Iris pigment epithelial cell (primary cell): ENCODE results near the gene KMT2D.

Source experiments
- DNase-seq: peaks from one replicate; pipeline ENCODE4 v3.0.0-alpha.2; 2011; ENCODE audit warnings: low read depth

KMT2D gene

DNA sequence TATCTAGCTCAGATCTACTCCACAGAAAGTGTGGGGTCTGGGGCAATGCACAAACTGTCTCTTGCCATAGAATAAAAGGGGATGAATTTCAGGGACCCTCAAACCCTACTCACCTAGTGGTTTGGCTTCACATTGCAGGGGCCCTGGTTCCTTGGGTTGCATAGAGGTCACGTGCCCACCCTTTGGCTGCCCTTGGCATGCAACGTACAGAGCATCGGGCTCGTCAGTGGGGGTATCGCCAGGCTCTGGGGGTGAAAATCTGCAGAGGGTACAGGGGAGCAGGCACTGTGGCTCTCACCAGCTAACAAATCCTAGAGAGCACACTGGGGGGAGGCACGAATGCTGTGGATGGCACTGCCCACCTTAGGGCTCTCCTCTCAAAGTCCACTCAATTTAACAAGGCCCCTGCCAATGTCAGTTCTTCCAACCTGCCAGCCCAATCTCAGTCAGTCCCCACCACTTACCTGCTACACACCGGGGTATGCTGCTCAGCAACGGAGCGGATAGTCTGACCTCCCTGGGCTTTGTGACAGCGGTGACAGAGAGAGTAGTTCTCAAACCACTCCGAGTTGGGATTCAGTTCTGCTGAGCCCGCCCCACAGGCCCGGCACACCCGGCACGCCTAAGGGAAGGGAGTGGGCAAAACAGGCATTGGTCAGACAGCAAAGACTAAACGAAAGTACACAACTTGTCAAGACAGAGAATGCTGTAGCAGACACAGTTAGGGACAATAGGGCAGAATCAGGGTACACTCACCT is 8.0 kb downstream of the KMT2D start:
- DNase-seq, result no peak

DNA sequence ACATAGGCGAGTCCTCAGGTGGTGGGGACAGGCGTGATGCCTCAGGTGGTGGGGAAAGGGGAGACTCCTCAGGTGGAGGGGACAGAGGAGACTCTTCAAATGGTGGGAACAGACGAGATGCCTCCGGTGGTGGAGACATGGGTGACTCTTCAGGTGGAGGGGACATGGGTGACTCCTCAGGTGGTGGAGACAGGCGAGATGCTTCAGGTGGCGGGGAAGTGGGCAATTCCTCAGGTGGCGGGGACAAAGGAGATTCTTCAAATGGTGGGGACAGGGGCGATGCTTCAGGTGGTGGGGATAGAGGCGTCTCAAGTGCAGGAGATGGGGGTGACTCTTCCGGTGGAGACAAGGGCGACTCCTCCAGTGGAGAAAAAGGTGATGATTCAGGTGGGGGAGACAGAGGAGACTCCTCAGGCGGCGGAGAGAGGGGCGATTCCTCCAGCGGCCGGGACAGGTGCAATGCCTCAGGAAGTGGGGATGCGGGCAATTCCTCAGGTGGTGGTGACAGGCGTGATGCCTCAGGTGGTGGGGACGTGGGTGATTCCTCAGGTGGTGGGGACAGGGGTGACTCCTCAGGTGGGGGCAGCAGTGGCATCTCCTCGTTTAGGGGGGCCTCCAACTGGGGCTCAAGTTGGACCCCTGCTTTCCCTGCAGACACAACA is 8.7 kb downstream of the KMT2D start:
- DNase-seq, result no peak

DNA sequence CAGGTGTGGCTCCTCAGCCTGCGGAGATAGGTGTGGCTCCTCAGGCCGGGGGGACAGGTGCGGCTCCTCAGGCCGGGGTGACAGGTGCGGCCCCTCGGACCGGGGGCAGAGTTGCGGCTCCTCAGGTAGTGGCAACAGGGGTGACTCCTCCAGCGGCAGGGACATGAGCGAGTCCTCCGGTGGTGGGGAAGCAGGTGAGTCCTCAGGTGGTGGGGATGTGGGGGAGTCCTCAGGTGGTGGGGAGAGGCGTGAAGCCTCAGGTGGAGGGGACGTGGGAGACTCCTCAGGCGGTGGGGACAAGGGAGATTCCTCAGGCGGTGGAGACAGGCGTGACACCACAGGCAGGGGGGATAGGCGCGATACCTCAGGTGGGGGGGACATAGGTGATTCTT is 9.2 kb downstream of the KMT2D start:
- no peak for DNase-seq

DNA sequence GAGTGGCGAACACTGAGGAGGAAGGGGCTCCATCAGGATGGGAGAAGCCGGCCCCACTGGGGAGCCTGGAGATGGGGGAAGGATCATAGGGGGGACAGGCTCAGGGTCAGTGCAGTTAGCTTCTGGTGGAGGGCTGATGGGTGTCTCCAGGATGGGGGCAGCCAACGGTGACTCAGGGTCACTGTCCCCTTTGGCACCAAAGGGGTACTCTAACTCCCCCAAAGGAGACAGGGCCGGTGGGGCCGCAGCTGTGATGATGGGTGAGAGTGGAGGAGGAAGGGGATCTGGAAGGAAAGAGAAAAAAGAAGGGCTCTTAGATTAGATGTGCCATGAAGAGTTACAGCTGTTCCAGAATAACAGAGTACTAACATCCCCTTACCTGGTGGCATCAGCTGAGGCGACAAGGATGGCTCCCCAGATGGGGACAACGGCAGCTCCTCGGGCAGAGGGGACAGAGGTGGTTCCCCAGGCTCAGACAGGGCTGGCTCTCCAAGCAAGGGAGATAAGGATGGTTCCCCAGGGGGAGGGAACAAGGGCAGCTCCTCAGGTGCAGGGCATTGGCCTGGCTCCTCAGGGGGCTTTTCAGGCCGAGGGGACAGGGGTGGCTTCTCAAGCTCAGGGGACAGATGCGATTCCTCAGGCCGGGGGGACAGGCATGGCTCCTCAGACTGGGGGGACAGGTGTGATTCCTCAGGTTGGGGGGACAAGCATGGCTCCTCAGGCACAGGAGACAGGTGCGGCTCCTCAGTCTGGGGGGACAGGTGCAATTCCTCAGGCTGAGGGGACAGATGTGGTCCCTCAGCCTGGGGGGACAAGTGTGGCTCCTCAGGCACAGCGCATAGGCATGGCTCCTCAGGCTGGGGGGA is 9.9 kb downstream of the KMT2D start:
- DNase-seq, result no peak

DNA sequence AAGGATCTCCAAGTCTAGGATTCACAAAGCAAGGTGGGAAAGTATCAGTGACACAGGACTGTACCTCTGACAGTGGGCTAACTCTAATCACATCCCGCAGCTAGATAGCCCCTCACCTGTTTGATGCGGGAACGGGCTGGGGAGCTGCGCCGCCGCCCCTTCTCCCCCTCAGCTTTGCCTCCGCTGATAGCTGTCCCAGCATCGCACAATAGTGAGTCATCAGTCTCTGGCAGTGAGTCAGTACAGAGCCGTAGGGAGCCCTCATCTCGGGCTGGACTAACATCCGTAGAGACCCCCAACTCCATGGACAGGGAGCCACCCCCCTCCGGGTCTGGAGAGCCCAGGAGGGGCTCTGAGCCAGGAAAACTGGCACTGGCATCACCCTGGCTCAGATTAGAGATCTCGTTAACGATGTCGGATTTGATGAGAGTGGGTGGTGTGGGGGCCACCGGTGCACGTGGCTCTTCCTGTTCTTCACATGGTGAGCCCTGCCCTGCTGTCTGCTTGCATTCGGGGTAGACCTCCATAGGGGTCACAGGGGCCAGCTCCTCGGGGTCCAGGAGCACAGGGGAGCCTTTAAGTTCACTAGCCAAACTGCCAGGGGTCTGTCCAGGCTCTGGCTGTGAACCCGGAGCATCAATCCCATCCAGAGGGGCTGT is 10.9 kb downstream of the KMT2D start:
- peak; percentile 79 for DNase-seq

DNA sequence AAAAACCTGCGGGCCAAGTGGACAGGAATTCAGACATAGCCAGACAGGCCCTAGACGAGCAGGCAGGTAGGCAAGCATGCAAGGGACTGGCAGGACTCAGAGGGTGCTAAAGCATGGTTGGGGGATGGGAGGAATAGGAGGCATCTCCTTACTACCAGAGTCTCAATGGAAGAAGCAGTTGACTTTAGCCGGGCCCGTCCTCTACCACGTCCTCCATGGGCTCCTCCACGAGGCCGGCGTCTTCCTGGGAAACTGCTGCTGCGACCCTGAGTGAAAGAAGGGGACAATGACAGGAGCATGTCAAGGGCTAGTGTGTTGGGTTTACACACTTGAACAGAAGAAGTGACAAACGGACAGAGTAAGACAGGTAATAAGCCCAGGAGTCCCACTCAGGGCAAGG is 11.6 kb downstream of the KMT2D start:
- DNase-seq, result no peak

DNA sequence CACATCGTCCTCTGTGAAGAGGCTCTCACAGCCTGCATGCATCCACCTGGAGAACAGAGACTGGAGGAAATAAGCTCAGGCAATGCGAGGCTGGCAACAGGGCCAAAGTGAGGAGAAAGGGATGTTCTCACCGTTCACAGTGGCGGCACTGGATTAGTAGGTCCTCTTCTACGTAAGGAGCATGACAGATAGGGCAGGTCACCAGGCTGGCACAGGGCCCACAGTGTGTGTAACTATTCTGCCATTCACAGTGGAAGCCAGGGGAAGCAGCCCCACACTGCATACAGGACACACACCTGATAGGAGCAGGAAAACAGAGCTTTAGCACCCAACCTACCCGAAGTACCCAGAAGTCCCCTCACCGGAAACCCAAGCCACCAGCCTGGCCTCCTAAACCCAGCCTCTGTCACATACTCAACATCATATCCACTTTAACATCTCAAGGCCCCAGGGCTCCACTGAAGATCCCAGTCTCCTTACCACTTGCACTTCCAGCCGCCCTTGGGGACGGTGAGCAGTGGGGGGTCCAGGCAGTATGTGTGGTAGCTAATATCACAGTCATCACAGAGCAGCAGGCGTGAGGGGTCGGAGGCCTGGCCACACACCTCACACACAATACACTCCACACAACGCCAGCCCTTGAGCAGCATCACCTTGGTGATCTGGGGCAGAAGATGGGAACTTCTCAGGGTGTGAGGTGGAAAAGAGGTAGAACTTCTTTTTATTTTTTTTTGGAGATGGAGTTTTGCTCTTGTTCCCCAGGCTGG is 14.3 kb downstream of the KMT2D start:
- DNase-seq, result no peak

DNA sequence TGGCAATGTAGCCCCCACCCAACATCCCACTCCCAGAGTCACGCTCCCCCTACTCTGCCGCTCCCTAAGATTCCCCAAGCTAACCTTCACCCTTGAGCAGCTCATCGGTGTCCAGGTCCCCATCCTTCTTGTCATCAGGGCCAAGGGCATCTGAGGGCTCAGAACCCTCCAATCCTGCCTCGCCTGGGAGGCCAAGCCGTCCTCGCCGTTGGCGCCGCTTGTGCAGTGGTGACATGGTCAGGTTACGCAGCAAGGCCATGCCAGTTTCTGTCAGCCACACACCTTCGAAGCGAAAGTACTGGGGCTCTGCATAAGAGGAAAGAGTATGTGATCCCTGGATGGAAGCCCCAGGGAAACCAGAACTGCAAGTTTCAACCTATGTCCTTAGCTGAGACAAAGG is 15.9 kb downstream of the KMT2D start:
- DNase-seq, result no peak

DNA sequence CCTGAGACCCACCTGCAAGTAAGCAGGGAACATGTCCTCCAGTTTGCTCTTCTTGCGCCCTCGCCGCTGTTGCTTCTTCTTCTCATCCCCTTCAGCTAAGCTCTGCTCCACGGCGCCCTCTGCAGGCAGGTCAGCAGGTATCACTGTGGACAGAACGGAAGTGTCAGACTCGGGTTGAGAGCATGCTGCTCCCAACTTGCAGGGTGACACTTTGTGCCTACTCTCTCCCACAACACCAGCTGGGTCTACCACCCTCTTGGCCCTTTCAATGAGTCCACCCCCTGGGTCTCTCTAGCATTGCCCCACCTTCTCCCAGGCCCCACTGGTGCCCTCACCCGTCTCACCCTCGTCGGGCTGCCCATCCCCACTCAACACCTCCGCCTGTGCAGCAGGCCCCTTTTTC is 16.7 kb downstream of the KMT2D start:
- DNase-seq, result peak; percentile 51

DNA sequence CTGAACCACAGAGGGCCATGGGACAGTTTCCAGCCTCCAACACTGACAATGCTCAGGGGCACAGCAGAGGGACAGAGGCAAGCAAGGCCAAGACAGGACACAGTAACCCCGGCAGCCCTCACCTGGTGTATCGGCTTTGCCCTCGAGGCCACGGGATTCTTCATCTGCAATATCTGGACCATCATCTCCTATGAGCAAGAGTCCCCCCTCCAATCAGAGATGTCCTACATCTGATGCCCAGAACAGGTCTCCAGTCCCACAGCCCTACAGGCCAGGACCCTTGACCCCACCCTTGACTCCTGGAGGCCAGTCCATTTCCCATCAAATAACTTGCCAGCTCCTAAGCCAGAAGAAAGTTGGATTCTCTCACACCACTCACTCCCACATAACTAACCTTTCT is 17.4 kb downstream of the KMT2D start:
- no peak for DNase-seq

DNA sequence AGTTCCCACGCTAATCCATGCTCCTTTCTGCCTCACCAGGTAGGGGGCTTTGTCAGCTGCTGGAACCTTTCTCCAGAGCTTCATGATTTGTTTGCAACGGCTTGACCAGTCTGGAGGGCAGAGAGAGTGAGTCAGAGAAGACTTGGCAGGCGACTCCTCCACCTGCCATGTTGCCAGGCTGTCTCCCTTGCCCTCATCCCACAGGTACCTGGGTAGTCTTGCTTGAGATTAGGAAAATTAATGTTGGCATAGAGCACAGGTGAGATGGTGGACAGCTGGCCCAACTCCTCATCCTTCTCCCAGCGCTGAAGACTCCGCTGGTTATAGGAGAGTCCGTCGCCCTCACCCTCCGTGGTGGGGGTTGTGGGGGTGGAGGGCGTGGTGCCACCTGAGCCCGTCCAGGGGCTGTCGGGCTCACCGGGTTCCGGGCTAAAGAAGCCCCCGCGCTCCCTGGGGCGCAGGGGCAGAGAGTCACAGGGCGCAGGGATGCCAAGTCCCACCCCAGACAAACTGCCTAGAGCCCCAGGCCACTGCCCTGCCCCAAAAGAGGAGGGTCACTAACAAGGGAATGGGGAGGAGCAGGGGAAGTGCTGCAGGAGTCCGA is 18.6 kb downstream of the KMT2D start:
- no peak for DNase-seq

DNA sequence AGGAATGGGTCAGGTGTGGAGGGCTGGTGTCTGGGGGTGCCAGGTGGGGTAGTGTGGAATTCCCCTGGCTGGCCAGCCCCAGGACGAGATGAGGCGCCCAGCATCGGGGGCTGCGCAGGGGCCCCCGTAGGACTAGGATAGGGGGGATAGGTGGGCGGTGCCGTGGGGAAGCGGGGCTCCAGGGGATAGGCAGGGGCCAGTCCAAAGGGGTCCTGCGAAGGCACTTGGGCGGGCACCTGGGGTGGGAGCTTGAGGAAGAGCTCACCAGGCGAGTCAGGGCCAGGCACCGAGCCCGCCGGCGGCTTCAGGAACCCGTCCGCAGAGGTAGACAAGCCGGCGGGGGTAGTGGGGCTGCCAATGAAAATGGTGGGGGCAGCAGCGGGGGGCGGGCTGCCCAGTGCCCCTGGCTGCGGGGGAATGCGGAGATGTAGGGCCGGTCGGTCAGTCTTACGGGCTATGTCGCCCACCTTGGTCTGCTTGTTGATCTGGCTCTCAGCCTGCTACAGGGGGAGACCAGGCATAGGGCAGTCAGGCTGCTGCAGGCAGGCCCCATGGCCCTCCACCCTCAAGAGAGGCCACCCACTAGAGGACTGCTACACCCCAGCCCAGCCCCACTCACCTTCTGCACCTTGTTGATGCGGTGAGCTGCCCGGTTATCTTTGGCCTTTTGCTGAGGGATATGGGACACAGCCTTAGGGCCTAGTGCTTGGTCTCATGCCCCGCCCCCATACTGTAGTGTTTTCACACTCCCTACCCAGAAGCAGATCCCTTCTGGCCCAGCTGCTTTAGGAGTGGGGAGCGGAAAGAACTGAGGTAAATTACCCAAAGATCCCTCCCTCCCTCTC is 19.3 kb downstream of the KMT2D start:
- DNase-seq, result no peak

DNA sequence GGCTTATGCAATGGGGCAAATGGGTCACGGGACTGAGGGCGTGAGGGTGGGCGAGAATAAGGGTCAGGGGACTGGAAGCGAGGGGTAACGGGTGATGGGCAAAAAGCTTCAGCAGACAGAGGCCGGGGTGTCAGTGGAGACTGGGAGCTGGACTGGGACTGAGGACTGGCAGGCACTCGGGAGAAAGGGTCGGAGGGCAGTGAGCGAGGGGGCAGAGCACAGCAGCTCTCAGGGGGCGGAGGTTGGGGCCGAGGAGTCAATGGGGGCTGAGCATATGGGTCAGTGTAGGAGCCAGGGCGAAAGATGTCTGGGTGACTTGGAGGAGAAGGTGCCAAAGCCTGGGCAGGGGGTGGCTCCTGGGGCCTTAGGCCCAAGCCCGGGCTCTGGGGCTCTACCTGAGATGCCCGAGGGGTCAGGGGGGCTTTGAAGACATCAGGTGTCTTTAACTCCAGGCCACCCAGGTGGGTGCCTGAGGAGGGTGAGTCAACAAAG is 20.2 kb downstream of the KMT2D start:
- DNase-seq, result no peak

DNA sequence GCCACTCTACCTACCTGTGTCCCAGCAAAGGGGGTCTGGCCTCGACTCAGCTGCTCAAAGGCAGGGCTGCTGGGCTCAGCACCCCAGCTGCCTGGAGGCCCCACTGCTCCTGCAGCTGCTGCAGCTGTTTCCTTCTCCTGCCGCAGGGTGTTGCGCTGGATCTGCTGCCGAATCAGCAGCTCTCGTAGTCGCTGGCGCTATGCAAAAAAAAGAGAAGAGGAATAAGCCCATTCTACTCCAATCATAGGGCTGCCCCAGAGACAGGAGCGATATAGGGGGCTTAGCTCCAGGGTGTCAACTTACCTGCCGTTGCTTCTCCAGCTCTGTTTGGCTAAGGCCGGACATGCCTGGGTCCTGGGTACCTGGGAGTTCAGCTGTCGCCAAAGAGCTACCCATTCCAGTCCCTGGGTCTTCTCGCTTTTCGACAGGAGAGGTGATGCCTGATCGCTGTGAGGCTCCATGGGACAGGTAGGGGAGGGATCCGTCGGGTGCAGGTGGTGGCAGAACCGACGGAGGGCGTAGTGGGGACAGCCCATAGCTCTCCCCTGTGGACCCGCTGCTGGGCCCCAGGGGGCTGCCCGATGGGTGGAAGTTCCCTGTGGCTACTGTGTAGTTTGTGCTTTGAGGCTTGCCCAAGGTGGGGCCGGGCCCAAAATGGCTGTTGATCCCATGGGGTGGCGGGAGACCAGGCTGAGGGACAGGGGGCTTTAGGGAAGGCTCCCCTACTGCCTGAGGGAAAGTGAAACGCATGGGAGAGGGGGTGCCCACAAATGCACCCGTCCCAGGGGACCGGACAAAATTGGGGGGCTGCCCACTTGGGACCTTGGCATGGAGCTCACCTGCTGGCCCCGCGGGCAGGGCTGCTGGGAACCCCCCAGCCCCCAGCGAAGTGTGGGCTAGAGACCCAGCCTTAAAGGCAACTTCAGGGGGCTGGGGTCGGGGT is 20.9 kb downstream of the KMT2D start:
- DNase-seq, result no peak

DNA sequence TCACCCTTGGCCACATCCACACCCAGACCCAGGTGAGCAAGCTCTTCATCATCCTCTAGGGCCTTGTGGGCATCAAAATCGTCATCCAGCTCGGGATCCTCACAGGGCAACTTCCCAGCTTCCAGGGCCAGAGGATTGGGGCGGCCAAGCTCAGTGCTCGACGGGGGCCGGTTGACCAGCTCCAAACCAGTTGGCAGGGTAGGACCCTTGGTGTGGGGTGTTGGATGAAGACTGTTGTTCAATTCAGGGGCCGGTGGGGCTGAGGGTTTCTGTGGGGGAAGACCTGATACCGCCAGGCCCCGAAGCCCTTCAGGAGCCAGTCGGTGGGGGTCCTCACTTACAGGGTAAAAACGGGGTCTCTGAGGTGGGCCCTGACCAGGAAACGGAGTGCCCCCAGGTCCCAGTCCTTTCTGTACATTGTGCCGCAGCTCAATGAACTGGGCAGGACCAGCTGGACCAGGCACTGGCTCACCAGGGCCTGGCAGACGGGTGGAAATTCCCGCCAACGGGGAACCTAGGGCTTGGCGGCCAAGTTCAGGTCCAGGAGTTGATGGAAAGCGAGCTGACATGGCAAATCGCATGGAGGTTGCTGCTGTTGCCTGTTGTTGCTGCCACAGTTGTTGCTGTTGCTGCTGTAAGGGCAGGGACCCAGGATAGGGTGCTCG is 22.2 kb downstream of the KMT2D start:
- DNase-seq, result no peak

DNA sequence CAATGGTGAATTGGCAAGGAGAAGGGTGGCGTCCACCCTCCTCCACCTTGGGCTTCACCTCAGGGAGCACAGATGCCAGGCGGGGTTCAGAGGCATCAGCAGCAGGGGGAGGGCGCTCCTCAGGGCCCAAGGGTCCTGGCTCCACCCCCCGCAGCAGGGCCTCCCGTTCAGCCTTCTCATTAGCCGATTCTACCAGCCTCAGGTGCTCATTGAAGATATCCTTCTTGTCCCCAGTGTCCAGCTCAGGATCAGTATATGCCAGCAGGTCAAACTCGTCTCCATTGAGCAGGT is 22.7 kb downstream of the KMT2D start:
- no peak for DNase-seq

DNA sequence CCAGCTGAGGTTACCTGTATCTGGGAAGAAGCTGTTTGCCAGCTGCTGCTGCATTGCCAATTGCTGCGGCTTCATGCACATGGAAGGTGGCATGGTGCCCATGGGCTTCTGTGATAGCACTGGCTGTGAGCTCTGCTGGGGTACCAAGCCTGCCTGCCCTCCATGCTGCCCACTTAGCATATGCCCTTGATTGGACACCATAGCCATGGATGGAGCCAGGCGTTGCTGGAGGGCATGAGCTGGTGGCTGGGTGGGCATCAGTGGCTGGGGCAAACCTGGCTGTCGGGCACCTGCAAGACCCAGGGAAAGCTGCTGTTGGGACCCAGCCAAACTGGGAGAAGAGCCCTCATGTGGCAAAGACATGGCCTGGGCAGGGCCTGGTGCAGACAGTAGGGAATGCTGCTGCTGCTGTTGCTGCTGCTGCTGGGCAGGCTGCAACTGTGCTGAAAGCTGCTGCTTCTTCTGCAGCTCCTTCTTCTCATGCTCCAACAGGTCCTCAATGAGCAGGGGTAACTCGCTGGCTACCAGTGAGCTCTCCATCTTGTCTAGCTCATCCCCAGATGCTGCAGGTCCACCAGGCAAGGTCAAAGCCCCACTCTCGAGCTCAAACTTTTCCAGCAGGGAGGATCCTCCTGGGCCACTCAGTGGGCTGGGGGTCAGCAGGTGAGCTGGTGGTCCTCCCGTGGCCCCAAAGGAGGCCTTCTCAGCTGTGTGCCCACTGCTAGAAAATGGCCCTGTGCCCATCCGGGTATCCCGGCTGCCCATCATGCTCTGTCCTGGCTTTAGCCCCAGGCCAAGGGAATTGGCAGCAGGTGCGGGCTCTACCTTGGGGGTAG is 23.3 kb downstream of the KMT2D start:
- no peak for DNase-seq

DNA sequence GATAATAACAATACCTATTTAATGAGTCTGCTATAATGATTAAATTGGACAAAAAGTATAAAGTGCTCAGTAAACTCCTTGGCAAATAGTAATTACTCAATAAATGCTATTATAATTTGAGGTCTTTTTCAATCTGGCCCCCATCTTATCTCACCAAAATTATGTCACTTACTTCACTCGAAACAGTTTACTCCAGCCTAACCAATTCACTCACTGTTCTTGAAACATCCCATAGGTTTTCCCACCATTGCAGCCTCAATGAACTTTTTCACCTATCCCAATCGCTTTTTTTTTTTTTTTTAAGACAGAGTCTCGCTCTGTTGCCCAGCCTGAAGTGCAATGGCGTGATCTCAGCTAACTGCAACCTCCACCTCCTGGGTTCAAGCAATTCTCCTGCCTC is 24.6 kb downstream of the KMT2D start:
- no peak for DNase-seq
